ENCODE data around the gene CHERP. TPM values are rescaled to one million over a fixed set of nuclear protein-coding genes. Genes with fewer than 3 reads are reported as not detected.

Gene CHERP
- total and polyA plus RNA-seq, 2 of the 8 experiments (the other 6 are each of a cell fraction or from before 2014, with no cell fraction given): 13.9 to 73.7 TPM

- TF ChIP-seq EP300 (IDR thresholded peaks at IDR 0.05; ENCODE audit: borderline replicate concordance in 1 of 2, low read depth in 2 of 2, low read length in 2 of 2) (no peak), GABPA (IDR thresholded peaks at IDR 0.05; ENCODE audit: borderline replicate concordance, insufficient read depth, low read length) (no peak), POU5F1 (IDR thresholded peaks at IDR 0.05; ENCODE audit: low read depth, low read length) (no peak), ASH2L (IDR thresholded peaks at IDR 0.05; ENCODE audit: low read length) (no peak), TCF12 (IDR thresholded peaks at IDR 0.05; ENCODE audit: low read depth, low read length) (no peak), SP2 (IDR thresholded peaks at IDR 0.05; ENCODE audit: low read length) (no peak), NANOG (IDR thresholded peaks at IDR 0.05; ENCODE audit: insufficient read depth, low read depth, low read length, poor library complexity, severe bottlenecking) (no peak)
These were observed 38.0 kb downstream of the CHERP start (continued) for GRCh38 chr19:16504271-16504670.

Data from H1 (cell line).